HepG2 (cell line): ENCODE measurements around the gene GNA12. TPM values are rescaled to one million over a fixed set of nuclear protein-coding genes. Genes with fewer than 3 reads are reported as not detected.

ENCODE experiments used
- ATAC-seq: fragments of 200-7000 bp; cut with Tn5 transposase; 3 replicates; pipeline ENCODE4 v1.9.1; 2020; ENCODE audit warnings: mild to moderate bottlenecking, moderate library complexity
- BruUV-seq: library from RNA; stranded (reverse); fragments of 400-500 nt; replicated peaks from 2 replicates; lab custom pipeline; 2021; lab: Mats Ljungman, UMichigan
- CTCF ChIA-PET: fragments of 300-600 bp; formaldehyde crosslinking; extraction: SDS; loops from one replicate; lab custom pipeline; 2021; ENCODE audit warnings: low total read pairs, inconsistent platforms, low intra/inter-chr PET ratio; lab: Yijun Ruan, JAX
- POLR2A ChIA-PET: fragments of 350-600 bp; sonication (Branson Sonifier 250); formaldehyde crosslinking; loops from one replicate; lab custom pipeline; 2020; ENCODE audit warnings: antibody characterized with exemption, inconsistent platforms; lab: Yijun Ruan, JAX
- DNase-seq: peaks from one replicate; pipeline ENCODE4 v3.0.0-alpha.2; 2015; ENCODE audit warnings: low spot score
- FAIRE-seq: peaks from 3 replicates; lab custom pipeline; 2011; peaks lifted over from hg19 to GRCh38; lab: Jason Lieb, UNC
- H2AFZ ChIP-seq: one replicate; pipeline ENCODE4 v1.6.1; 2011; ENCODE audit warnings: low read length, inconsistent platforms
- H3K27ac ChIP-seq: fragments of 300-600 bp; 3 replicates; pipeline ENCODE4 v1.8.0; 2011; ENCODE audit warnings: mixed run types, mild to moderate bottlenecking, mixed read lengths, low read length, inconsistent platforms; ENCODE audit not compliant: insufficient read depth; ENCODE audit errors: extremely low read length
- H3K27me3 ChIP-seq, 2 experiments: fragments of 200-600 bp in 1 of 2; 2 replicates in 1 of 2; 3 replicates in 1 of 2; pipeline versions ENCODE4 v1.6.0 to v1.8.0; 2011; ENCODE audit warnings: low read length in 2 of 2, mild to moderate bottlenecking in 2 of 2, moderate library complexity in 2 of 2, inconsistent platforms in 1 of 2; ENCODE audit not compliant: insufficient read depth in 2 of 2, control insufficient read depth in 1 of 2
- H3K36me3 ChIP-seq, 2 experiments: fragments of 200-600 bp in 1 of 2; replicated peaks in 1 of 2; 2 replicates in 1 of 2; 3 replicates in 1 of 2; pipeline versions ENCODE4 v1.5.1 to v1.8.0; 2011; ENCODE audit warnings: low read length in 2 of 2, inconsistent platforms in 1 of 2; ENCODE audit not compliant: insufficient read depth in 2 of 2, control insufficient read depth in 1 of 2
- H3K4me1 ChIP-seq: 2 replicates; pipeline ENCODE4 v1.5.1; 2012; ENCODE audit warnings: low read length, inconsistent platforms; ENCODE audit not compliant: insufficient read depth
- H3K4me2 ChIP-seq: 2 replicates; pipeline ENCODE4 v1.6.0; 2011; ENCODE audit warnings: low read depth, low read length, inconsistent platforms
- H3K4me3 ChIP-seq, 3 experiments: fragments of 200-600 bp in 1 of 3; sonication (generic), shearing (Covaris generic) in 1 of 3; replicated peaks in 1 of 3; 2 replicates each; pipeline ENCODE4 v1.5.1; 2011 to 2016; ENCODE audit warnings: low read length in 3 of 3, inconsistent platforms in 2 of 3, low read depth in 2 of 3, mild to moderate bottlenecking in 2 of 3, control low read depth in 1 of 3, mixed read lengths in 1 of 3; ENCODE audit not compliant: insufficient read depth in 1 of 3
- H3K79me2 ChIP-seq: one replicate; pipeline ENCODE4 v1.6.1; 2011; ENCODE audit warnings: low read length, inconsistent platforms; ENCODE audit not compliant: insufficient read depth
- H3K9ac ChIP-seq: 2 replicates; pipeline ENCODE4 v1.6.0; 2011; ENCODE audit warnings: mild to moderate bottlenecking, low read depth, low read length, inconsistent platforms; ENCODE audit not compliant: insufficient read depth
- H3K9me3 ChIP-seq: 2 replicates; pipeline ENCODE4 v1.5.1; 2012; ENCODE audit warnings: mild to moderate bottlenecking, low read length
- H4K20me1 ChIP-seq: 2 replicates; pipeline ENCODE4 v1.6.0; 2011; ENCODE audit warnings: inconsistent platforms, mild to moderate bottlenecking, low read length, moderate library complexity; ENCODE audit not compliant: insufficient read depth
- BCL6 ChIP-seq: IDR thresholded peaks from 2 replicates; pipeline ENCODE4 v1.6.1; 2016; ENCODE audit warnings: missing genetic modification reagents, missing compliant biosample characterization
- CENPT ChIP-seq: sonication (generic); formaldehyde crosslinking; IDR thresholded peaks from 2 replicates; pipeline ENCODE4 v1.8.0; 2022; ENCODE audit warnings: low read depth, mild to moderate bottlenecking, moderate library complexity, missing genetic modification reagents
- FOSL2 ChIP-seq: sonication (generic); formaldehyde crosslinking; IDR thresholded peaks from 2 replicates; pipeline ENCODE4 v1.4.0; 2020; ENCODE audit warnings: missing genetic modification reagents
- KAT8 ChIP-seq: IDR thresholded peaks from 2 replicates; pipeline ENCODE4 v1.6.1; 2016; ENCODE audit warnings: missing genetic modification reagents, missing compliant biosample characterization
- SOX5 ChIP-seq: IDR thresholded peaks from 2 replicates; pipeline ENCODE4 v1.6.1; 2016; ENCODE audit warnings: borderline replicate concordance
- ZNF121 ChIP-seq: sonication (generic); formaldehyde crosslinking; IDR thresholded peaks from 2 replicates; pipeline ENCODE4 v1.5.0; 2020; ENCODE audit warnings: mild to moderate bottlenecking, missing genetic modification reagents
- WGBS: methylation state at CpG from one replicate; pipeline ENCODE4 v1.1.6; 2017; ENCODE audit warnings: low lambda C conversion rate; 5-methylcytosine and 5-hydroxymethylcytosine counted together
- in situ Hi-C: cut with HindIII; loops from 2 replicates; pipeline ENCODE4 v1.10.0; 2017; ENCODE audit warnings: low pct_unique_long_range_greater_than_20kb; ENCODE audit not compliant: extremely low pct_ligation_motif_present
- intact Hi-C: fragments of 100-400 bp; cut with micrococcal nuclease; formaldehyde crosslinking; loops from one replicate; pipeline ENCODE4 v1.10.0; 2022; ENCODE audit not compliant: unreplicated experiment
- polyA plus RNA-seq, 8 experiments: library from polyadenylated mRNA; depleted of rRNA in 3 of 8; stranded (reverse) in 7 of 8; unstranded in 1 of 8; fragments of >200 nt; fragmentation: Illumina TruSeq in 4 of 8; extraction: Trizol in 4 of 8; gene quantifications; 2 replicates each; pipeline versions ENCODE4 v1.2.1 to v1.2.3, GENCODE V29; 2011 to 2016; ENCODE audit warnings: low read depth in 4 of 8, missing spikeins in 1 of 8, mixed read lengths in 1 of 8; ENCODE audit not compliant: insufficient read depth in 1 of 8
- total RNA-seq, 5 experiments: library from RNA; depleted of rRNA; stranded (reverse); fragments of >200 nt; fragmentation: Illumina TruSeq; extraction: Trizol; gene quantifications; 2 replicates each; pipeline ENCODE4 v1.2.3, GENCODE V29; 2016; ENCODE audit warnings: low read depth in 1 of 5
- TF ChIP-seq, protein P1 (sequence below): sonication (generic); formaldehyde crosslinking; IDR thresholded peaks from 2 replicates; pipeline ENCODE4 v1.5.0; 2020; ENCODE audit warnings: missing genetic modification reagents, mild to moderate bottlenecking, borderline replicate concordance
- TF ChIP-seq, protein P2 (sequence below), 2 experiments: fragments of 450-650 bp in 1 of 2; sonication (generic) in 1 of 2; formaldehyde crosslinking; IDR thresholded peaks; 2 replicates each; pipeline versions ENCODE4 v1.5.0 to v1.8.0; 2020 to 2022; ENCODE audit warnings: mild to moderate bottlenecking in 1 of 2, missing genetic modification reagents in 1 of 2
- TF ChIP-seq, protein P3 (sequence below): sonication (generic); formaldehyde crosslinking; IDR thresholded peaks from 2 replicates; pipeline ENCODE4 v1.5.0; 2020; ENCODE audit warnings: mild to moderate bottlenecking, missing genetic modification reagents, borderline replicate concordance

GNA12 gene
- total and polyA plus RNA-seq, 2 of the 13 experiments (the other 11 are each of a cell fraction or from before 2014, with no cell fraction given), result 16.2 to 50.9 TPM

DNA sequence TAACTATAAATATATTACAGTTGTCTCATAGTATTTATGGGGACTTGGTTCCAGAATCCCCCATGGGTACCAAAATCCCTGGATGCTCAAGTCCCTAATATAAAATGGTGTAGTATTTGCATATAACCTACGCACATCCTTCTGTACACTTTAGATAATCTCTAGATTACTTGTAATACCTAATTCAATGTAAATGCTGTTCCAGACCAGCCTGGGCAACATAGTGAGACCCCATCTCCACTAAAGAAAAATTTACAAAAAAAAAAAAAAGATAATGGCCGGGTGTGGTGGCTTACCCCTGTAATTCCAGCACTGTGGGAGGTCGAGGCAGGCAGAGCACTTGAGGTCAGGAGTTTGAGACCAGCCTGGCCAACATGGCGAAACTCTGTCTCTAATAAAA is 17.4 kb upstream of the GNA12 start:
- Histone ChIP-seq H3K9me3 (no peaks in the 10 kb centered on the region), H3K4me2 (no peak overlapping the region), H3K27me3 (no peaks in the 10 kb centered on the region), H3K4me1 (peaks cover 67% of the 10 kb centered on the region), H4K20me1 (no peaks in the 10 kb centered on the region), H3K4me3 (no peak overlapping the region)
- in situ Hi-C loops, result no loop called here
- no TSS peak for BruUV-seq
- DNase-seq (no peak), ATAC-seq (no peak), FAIRE-seq (no peak)
- POLR2A ChIA-PET, result interaction anchor here (0.5 to 1.7 kb wide), 3 partner anchors 23 to 101 kb away, joined by 3 to 8 read pairs (median 4); no protein-coding TSS in a partner anchor
- TF ChIP-seq ZNF121 (CRISPR knock-in tag), result peak; percentile 51; the same call in 1 of the 2 replicates
- TF ChIP-seq, protein P1, sequence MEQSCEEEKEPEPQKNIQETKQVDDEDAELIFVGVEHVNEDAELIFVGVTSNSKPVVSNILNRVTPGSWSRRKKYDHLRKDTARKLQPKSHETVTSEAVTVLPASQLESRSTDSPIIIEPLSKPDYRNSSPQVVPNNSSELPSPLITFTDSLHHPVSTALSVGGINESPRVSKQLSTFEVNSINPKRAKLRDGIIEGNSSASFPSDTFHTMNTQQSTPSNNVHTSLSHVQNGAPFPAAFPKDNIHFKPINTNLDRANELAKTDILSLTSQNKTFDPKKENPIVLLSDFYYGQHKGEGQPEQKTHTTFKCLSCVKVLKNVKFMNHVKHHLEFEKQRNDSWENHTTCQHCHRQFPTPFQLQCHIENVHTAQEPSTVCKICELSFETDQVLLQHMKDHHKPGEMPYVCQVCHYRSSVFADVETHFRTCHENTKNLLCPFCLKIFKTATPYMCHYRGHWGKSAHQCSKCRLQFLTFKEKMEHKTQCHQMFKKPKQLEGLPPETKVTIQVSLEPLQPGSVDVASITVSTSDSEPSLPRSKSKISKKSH (CRISPR knock-in tag), result no peak
- TF ChIP-seq, all 625 proteins: peak for 1
- CTCF ChIA-PET, result no interaction called here
- WGBS, result 96% methylated on average over 4 of the region's 4 CpGs
- Histone ChIP-seq H3K36me3 (no peaks in the 10 kb centered on the region), H3K27ac (no peak overlapping the region), H3K9ac (no peak overlapping the region), H2AFZ (no peak overlapping the region), H3K79me2 (no peaks in the 10 kb centered on the region)
- intact Hi-C loops, result loop anchor here (5.0 to 10.0 kb wide), 2 partner anchors 59 to 1033 kb away; no protein-coding TSS in a partner anchor

- intact Hi-C loops, result loop anchor here (5.0 to 10.0 kb wide), 2 partner anchors 58 to 1034 kb away; no protein-coding TSS in a partner anchor
- no peaks in the 10 kb centered on the region for H3K79me2 ChIP-seq
- peaks cover 75% of the 10 kb centered on the region for H3K4me1 ChIP-seq
- no TSS peak for BruUV-seq
- peak overlapping the region; percentile 71 for H3K4me2 ChIP-seq
- POLR2A ChIA-PET, result interaction anchor here (1.3 to 1.7 kb wide), 2 partner anchors 57 to 103 kb away, joined by 5 to 8 read pairs; no protein-coding TSS in a partner anchor
- H4K20me1 ChIP-seq, result no peaks in the 10 kb centered on the region
- H3K9ac ChIP-seq, result peak overlapping the region; percentile 55; the same call in 1 of the 2 replicates
- ATAC-seq, result peak; percentile 21
- FAIRE-seq, result peak; percentile 52
- peak overlapping the region in 2 of 3 experiments; percentile 10 to 11; a peak in 4 of 6 replicates for H3K4me3 ChIP-seq
- 19% methylated on average over 9 of the region's 14 CpGs for WGBS
- CTCF ChIA-PET, result no interaction called here
- no peaks in the 10 kb centered on the region for H3K27me3 ChIP-seq
- H3K27ac ChIP-seq, result peak overlapping the region; percentile 46
- in situ Hi-C loops, result no loop called here
- DNase-seq, result peak; percentile 85
- H3K9me3 ChIP-seq, result no peaks in the 10 kb centered on the region
- H2AFZ ChIP-seq, result peak overlapping the region; percentile 70
- no peaks in the 10 kb centered on the region for H3K36me3 ChIP-seq
- TF ChIP-seq FOSL2 (CRISPR knock-in tag), result peak; percentile 39; the same call in 1 of the 2 replicates
- TF ChIP-seq, protein P2, sequence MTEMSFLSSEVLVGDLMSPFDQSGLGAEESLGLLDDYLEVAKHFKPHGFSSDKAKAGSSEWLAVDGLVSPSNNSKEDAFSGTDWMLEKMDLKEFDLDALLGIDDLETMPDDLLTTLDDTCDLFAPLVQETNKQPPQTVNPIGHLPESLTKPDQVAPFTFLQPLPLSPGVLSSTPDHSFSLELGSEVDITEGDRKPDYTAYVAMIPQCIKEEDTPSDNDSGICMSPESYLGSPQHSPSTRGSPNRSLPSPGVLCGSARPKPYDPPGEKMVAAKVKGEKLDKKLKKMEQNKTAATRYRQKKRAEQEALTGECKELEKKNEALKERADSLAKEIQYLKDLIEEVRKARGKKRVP (CRISPR knock-in tag; IDR thresholded peaks at IDR 0.05), result 0 out of 4 replicates have a peak, but pooled peaks of 1 of the 2 experiments have one; percentile 42
- TF ChIP-seq BCL6 (CRISPR knock-in tag), result peak; percentile 83
- TF ChIP-seq KAT8 (CRISPR knock-in tag), result 0 out of 2 replicates have a peak, but pooled peaks have one; percentile 23
- TF ChIP-seq, protein P3, sequence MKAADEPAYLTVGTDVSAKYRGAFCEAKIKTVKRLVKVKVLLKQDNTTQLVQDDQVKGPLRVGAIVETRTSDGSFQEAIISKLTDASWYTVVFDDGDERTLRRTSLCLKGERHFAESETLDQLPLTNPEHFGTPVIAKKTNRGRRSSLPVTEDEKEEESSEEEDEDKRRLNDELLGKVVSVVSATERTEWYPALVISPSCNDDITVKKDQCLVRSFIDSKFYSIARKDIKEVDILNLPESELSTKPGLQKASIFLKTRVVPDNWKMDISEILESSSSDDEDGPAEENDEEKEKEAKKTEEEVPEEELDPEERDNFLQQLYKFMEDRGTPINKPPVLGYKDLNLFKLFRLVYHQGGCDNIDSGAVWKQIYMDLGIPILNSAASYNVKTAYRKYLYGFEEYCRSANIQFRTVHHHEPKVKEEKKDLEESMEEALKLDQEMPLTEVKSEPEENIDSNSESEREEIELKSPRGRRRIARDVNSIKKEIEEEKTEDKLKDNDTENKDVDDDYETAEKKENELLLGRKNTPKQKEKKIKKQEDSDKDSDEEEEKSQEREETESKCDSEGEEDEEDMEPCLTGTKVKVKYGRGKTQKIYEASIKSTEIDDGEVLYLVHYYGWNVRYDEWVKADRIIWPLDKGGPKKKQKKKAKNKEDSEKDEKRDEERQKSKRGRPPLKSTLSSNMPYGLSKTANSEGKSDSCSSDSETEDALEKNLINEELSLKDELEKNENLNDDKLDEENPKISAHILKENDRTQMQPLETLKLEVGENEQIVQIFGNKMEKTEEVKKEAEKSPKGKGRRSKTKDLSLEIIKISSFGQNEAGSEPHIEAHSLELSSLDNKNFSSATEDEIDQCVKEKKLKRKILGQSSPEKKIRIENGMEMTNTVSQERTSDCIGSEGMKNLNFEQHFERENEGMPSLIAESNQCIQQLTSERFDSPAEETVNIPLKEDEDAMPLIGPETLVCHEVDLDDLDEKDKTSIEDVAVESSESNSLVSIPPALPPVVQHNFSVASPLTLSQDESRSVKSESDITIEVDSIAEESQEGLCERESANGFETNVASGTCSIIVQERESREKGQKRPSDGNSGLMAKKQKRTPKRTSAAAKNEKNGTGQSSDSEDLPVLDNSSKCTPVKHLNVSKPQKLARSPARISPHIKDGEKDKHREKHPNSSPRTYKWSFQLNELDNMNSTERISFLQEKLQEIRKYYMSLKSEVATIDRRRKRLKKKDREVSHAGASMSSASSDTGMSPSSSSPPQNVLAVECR (CRISPR knock-in tag), result peak; percentile 35; the same call in 1 of the 2 replicates
- peak; percentile 29; the same call in 1 of the 2 replicates for TF ChIP-seq SOX5 (CRISPR knock-in tag)
- no peak for TF ChIP-seq CENPT (CRISPR knock-in tag)
Observed at GRCh38 chr7:2860627-2861133, 16.6 kb upstream of the GNA12 start.
